Measurements from ENCODE around the gene GPSM1. TPM values are rescaled to one million over a fixed set of nuclear protein-coding genes. Genes with fewer than 3 reads are reported as not detected.

GPSM1 gene
- total RNA-seq, 1 experiment from 2014 or later = 26.4 TPM

DNA sequence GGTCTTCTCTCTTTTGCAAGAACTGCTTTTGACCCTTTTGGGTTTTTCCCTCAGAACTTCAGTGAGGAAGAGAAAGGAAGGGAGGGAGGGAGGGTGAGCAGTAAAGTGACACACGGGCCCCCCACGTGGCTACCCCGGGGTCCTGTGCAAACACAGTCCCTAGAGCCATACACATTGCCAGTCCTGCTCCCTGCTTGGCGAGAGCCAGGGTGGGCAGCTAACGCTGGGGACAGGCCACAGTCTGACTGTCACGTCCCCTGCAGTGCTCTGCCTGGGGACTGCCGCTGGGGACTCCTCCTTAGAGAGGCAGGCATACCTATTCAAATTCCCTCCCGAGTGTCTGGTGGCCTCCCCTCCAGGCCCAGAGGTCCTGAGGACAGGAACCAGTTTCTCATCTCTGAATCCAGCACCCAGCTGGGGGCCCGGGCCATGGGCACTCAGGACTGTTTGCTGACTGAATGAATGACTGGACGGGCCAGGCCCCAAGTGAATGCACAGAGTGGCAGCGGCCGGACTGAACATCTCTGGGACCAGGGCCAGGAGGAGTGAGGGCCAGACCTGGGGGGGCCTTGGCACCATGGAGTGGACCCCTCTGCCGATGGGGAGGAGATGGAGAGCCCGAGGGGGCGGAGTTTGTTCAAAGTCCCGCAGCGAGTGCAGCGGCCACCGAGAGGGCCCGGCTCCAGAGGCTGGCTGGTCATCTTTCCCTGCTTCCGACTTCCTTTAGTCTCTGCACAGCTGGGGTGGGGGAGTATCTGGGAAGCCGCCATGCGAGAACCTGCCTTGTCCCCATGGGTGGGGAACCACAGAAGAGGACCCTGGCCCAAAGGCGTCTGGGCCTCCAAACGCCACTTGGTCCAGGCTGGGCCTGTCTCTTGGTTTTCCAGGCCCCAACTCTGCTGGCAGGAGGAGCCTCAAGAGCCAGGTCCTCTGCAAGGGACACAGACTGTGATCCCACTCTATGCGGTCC, 29.3 kb upstream of the GPSM1 start:
- no peak for TF ChIP-seq SRF (IDR thresholded peaks at IDR 0.05; ENCODE audit: low read depth)
- no peak for TF ChIP-seq ZFX (IDR thresholded peaks at IDR 0.05)
- TF ChIP-seq JUND (IDR thresholded peaks at IDR 0.05) = no peak
- no peak for TF ChIP-seq RAD21 (IDR thresholded peaks at IDR 0.05; ENCODE audit: low read depth)
- TF ChIP-seq CEBPB (IDR thresholded peaks at IDR 0.05; ENCODE audit: low read depth) = no peak
- TF ChIP-seq, protein P1, sequence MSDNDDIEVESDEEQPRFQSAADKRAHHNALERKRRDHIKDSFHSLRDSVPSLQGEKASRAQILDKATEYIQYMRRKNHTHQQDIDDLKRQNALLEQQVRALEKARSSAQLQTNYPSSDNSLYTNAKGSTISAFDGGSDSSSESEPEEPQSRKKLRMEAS (IDR thresholded peaks at IDR 0.05) = no peak
- TF ChIP-seq, protein P2, sequence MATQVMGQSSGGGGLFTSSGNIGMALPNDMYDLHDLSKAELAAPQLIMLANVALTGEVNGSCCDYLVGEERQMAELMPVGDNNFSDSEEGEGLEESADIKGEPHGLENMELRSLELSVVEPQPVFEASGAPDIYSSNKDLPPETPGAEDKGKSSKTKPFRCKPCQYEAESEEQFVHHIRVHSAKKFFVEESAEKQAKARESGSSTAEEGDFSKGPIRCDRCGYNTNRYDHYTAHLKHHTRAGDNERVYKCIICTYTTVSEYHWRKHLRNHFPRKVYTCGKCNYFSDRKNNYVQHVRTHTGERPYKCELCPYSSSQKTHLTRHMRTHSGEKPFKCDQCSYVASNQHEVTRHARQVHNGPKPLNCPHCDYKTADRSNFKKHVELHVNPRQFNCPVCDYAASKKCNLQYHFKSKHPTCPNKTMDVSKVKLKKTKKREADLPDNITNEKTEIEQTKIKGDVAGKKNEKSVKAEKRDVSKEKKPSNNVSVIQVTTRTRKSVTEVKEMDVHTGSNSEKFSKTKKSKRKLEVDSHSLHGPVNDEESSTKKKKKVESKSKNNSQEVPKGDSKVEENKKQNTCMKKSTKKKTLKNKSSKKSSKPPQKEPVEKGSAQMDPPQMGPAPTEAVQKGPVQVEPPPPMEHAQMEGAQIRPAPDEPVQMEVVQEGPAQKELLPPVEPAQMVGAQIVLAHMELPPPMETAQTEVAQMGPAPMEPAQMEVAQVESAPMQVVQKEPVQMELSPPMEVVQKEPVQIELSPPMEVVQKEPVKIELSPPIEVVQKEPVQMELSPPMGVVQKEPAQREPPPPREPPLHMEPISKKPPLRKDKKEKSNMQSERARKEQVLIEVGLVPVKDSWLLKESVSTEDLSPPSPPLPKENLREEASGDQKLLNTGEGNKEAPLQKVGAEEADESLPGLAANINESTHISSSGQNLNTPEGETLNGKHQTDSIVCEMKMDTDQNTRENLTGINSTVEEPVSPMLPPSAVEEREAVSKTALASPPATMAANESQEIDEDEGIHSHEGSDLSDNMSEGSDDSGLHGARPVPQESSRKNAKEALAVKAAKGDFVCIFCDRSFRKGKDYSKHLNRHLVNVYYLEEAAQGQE (IDR thresholded peaks at IDR 0.05; ENCODE audit: low read depth) = no peak
- no peak for TF ChIP-seq EZH2phosphoT487 (IDR thresholded peaks at IDR 0.05; ENCODE audit: borderline replicate concordance)
- no peak for TF ChIP-seq EZH2 (IDR thresholded peaks at IDR 0.05)
- no peak for TF ChIP-seq POLR2AphosphoS5 (IDR thresholded peaks at IDR 0.05; ENCODE audit: low read depth, low read length)
- TF ChIP-seq ELF1 (IDR thresholded peaks at IDR 0.05; ENCODE audit: borderline replicate concordance, low read depth) = no peak

More for the DNA sequence above, 29.3 kb upstream of the GPSM1 start:
- Histone ChIP-seq H3K9me2 (ENCODE audit: insufficient read depth) (no peaks in the 10 kb centered on the region), H3K4me2 (ENCODE audit: low read length) (no peak overlapping the region), H3K9ac (ENCODE audit: low read length) (no peak overlapping the region), H3K27me3 (ENCODE audit: insufficient read depth, low read length) (no peaks in the 10 kb centered on the region), H3K79me2 (ENCODE audit: insufficient read depth, low read length) (no peaks in the 10 kb centered on the region), H3K4me1 (ENCODE audit: control insufficient read depth in 1 of 2, insufficient read depth in 2 of 2, low read length in 2 of 2) (peaks cover 8 to 12% of the 10 kb centered on the region in 2 experiments; a peak in 3 of 4 replicates), H4K20me1 (ENCODE audit: insufficient read depth) (no peaks in the 10 kb centered on the region), H3K4me3 (replicated peaks in 1 of 2; ENCODE audit: low read depth in 1 of 2, low read length in 2 of 2) (no peak overlapping the region), H2AFZ (ENCODE audit: low read depth, low read length, poor library complexity, severe bottlenecking) (no peak overlapping the region), H3K9me3 (ENCODE audit: control insufficient read depth in 1 of 2, insufficient read depth in 1 of 2, low read depth in 1 of 2, low read length in 2 of 2) (peaks cover 0 to 5% of the 10 kb centered on the region in 2 experiments; a peak in 1 of 4 replicates), H3K27ac (ENCODE audit: low read depth, low read length) (no peak overlapping the region), H3K36me3 (ENCODE audit: control insufficient read depth in 1 of 2, insufficient read depth in 2 of 2, low read length in 2 of 2) (no peaks in the 10 kb centered on the region)
- RAD21 ChIA-PET (ENCODE audit: low non-redundant PET in 1 of 2, low total read pairs in 2 of 2, uncharacterized antibody in 2 of 2, unreplicated experiment in 2 of 2) = no interaction called here
- no TSS peak for BruUV-seq (replicated peaks)
- DNase-seq (ENCODE audit: low read depth, low spot score) (no peak), ATAC-seq (no peak)
- intact Hi-C loops (cut with micrococcal nuclease) = no loop called here
- POLR2A ChIA-PET = no interaction called here
- CTCF ChIA-PET = no interaction called here

All from HCT116 (cell line).